ENCODE data around the gene EDIL3. TPM values are rescaled to one million over a fixed set of nuclear protein-coding genes. Genes with fewer than 3 reads are reported as not detected.
"Not testable (repeated sequence)": the region's sequence is repeated elsewhere in the genome, so short reads cannot be mapped to it uniquely, and the experiment has no call there.

Gene EDIL3
- total RNA-seq, 1 donor from 2014 or later: 14.4 TPM

DNA sequence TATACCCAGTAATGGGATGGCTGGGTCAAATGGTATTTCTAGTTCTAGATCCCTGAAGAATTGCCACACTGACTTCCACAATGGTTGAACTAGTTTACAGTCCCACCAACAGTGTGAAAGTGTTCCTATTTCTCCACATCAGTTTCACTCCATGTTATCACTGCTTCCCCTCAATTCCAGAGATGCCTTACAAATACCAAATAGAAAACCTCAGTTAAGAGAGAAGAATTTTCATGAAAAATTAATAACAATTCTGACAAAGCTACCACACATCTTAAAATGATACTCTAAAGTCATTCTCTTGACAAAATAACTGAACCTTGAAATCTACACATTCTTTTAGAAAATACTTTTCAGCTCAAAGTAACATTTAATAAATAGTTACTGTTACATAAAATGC lies 74.8 kb downstream of the EDIL3 start:
- intact Hi-C loops (cut with micrococcal nuclease); DNase-seq; ATAC-seq: not testable (repeated sequence)

DNA sequence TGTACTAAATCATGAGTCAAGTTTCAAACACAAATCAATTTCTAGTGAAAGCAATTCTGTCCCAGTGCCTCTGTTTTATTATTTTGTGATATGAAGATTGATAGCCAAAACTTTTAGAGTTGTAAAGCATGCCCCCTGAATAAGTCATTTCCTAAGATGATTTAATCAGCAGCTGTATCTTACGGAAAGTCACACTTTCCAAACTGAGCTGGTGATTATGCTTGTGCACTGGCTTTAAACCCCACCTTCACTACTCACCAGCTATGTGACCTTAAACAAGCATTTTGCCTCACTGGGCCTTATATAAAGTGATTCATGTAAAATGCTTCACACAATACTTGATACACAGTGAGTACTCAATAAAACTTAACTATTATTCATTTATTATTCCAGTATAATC lies 78.1 kb downstream of the EDIL3 start:
- intact Hi-C loops (cut with micrococcal nuclease): no loop called here
- no peak for DNase-seq
- ATAC-seq: no peak

DNA sequence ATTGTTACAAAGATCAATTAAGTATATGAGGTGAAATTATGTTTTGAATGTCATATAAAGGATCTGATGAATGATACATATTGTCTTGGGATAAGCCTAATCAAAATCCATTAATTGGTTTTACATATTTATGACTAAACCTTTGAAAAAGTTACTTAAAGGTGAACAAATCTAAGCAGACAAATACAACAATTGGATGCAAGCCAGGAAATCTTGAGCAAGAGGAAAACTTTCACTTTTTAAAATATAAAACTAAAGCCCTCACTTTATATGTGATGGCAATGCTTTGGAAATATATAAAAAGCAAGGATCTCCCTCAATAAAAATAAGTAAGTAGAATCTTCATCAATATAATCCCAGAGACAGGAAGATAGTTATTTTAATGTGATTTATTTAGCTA lies 80.1 kb downstream of the EDIL3 start:
- intact Hi-C loops (cut with micrococcal nuclease): no loop called here
- ATAC-seq (no peak), DNase-seq (no peak)

DNA sequence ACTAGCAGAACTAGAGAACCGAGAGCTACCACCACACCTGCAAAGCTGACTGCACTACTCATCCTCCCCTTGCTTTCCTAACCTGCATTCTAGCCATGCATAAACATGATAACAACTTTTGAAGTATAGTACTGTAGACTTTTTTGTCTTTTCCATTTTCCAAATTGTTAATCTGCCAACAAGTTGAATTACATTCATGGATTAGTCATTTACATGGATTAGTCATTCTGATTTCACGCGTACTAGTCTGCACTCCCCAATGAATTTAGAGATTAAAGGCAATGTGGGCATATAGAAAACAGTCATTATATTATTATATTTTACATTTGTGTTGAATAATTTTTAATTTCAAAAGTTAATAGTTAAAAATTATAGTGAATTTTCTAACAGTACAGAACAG lies 81.4 kb downstream of the EDIL3 start:
- ATAC-seq (no peak), DNase-seq (no peak)
- intact Hi-C loops (cut with micrococcal nuclease): no loop called here

DNA sequence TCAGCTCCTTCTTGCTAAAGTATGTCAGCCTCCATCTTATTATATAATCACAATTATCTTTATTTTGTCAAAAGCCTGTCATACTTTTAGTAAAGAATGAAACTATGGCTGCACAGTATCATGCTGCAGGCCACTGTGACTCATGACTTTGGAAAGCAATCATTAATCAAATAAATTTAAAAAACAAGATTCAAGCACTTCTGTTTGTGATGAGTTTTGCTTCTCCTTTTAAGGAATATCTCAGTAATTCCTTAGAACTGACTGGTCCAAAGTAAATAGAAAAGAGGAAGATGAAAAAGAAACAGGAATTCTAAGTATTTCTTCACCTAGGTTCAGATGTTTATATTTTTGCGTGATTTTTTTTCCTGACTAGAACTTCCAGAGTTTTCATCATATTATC lies 83.1 kb downstream of the EDIL3 start:
- DNase-seq (no peak), ATAC-seq (no peak)
- intact Hi-C loops (cut with micrococcal nuclease): no loop called here

DNA sequence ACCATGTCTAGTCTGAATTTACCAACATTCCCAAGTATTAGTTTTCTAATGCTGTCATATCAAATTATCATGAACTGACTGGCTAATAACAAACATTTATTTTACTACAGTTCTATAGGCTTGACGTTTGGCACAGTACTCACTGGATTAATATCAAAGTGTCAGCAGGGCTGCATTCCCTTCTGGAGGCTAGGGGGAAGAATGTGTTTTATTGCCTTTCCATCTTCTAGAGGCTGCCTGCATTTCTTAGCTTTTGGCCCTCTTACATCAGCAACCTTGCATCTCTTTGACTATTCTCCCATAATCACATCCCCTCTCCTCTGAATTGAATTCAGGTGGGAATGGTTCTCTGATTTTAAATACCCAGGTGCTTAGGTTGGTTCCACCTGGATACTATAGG lies 84.7 kb downstream of the EDIL3 start:
- ATAC-seq: no peak
- DNase-seq: no peak
- intact Hi-C loops (cut with micrococcal nuclease): no loop called here

DNA sequence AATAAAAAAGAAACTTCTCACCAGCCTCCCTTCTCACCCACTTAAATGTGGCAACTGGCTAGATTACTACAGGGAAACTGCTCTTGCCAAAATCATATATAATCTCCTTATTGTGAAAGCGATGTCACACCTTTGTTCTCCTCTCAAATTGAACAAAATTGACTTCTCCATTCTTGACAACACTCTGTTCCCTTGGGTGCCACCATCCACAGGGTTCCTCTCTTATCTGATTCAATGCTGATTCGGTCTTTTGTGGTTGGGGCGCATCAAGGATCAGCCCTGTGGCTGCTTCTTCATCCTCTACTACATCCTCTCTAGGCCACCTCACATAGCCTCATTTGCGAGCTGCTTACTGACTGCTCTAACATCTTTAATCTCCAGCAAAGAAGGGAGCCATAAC lies 86.1 kb downstream of the EDIL3 start:
- intact Hi-C loops (cut with micrococcal nuclease): no loop called here
- ATAC-seq (no peak), DNase-seq (no peak)

DNA sequence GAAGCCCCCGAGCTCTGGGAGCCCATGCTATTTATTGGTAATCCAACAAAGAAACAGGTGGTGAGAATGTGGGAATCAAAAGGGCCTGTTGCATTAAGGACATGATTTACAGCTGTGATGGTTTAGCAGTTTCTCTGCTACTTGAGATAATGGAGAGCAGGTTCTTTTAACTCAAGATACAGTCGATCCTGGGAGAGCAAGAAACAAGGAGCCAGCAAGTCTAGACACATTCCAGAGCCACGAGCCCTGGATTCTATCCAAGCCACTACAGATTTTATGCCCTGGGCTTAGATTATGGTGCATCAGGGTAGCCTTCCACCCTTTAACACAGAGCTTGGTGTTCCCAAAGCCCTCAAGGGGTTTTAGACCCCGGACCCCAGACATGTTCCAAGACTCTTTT lies 87.0 kb downstream of the EDIL3 start:
- DNase-seq; intact Hi-C loops (cut with micrococcal nuclease); ATAC-seq: not testable (repeated sequence)

DNA sequence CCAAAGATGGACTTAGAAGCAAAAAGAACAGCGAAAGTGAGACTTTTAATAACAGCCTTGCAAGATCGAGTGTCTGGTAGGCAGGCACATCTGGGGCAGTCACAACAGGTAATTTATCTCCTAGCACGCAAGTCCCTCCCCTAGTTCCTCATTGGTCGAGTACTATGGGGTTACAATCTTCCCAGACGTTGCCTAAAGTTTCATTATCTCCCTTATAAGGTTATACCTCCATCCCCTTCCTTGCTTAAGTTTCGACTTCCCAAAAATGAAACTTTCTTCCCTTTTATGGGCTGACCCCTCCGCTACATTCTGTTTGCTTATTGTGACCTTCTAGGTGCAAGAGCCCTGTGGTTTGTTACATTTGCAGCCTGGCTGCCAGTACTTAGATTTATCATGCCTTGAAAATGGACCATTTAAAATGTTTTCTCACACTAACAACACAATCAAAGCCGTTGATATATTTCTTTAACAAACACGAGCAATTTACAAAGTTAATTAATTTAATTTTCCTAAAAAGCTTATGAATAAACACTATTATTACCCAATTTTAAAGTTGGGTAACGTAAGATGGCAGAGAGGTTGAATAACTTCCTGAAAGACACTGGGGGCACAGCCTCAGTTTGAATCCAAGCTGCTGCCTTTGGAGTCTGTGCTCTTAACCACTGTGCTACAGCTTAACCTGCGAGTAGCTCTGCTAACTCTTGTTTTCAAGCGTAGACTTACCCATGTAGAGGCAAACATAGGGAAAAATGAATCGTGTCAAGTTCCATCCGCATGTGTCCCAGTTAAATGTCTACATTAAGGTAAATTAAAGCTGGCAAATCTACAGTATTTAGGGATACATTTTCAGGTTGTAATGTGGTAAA lies 91.7 kb downstream of the EDIL3 start:
- no peak for ATAC-seq
- no peak for DNase-seq
- intact Hi-C loops (cut with micrococcal nuclease): no loop called here

DNA sequence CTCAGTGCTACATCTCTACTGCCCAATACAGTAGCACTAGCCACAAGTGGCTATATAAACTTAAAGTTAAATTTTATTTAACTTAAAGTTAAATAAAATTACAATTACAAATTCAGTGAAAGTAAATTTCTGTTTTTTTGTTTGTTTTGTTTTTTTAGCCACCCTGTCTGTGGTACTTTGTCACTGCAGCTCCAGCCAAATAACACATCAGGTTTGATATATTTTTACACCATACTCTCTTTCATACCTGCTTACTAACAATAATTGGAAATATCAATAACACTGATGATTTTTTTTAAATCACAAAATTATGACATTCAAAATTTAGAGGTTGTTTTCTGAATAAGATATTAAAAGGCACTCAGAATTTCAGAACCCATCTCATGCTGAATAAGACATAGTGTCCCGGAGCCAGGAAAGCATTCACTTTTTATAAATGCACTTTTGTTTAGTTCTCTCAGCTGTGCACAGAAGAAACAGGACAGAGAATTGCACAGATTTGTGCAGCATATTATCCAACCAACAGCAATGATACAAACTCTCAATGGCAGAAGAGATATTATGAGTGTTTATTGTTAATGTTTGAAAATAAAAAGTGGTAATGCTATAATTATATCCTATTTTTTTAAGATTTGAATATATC lies 92.6 kb downstream of the EDIL3 start:
- intact Hi-C loops (cut with micrococcal nuclease): no loop called here
- ATAC-seq: no peak
- no peak for DNase-seq

DNA sequence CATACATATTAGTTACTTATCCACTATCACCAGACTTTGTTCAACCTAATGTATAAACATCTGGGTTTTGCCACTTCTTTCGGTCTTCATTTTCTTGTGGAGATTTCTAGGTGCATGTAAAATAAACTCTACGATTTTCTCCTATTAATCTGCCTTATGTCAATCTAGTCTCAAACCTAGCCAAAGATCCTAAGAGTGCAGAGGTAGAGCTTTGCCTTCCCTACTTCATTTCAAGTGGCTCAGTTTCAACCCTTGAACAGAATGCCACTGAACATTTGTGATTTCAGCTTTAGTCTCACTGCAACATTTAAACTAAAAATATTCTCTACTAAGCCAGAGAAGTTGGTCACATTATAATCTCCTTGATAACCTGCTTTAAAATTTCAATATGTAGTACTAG lies 94.0 kb downstream of the EDIL3 start:
- intact Hi-C loops (cut with micrococcal nuclease): no loop called here
- DNase-seq: no peak
- ATAC-seq: no peak

DNA sequence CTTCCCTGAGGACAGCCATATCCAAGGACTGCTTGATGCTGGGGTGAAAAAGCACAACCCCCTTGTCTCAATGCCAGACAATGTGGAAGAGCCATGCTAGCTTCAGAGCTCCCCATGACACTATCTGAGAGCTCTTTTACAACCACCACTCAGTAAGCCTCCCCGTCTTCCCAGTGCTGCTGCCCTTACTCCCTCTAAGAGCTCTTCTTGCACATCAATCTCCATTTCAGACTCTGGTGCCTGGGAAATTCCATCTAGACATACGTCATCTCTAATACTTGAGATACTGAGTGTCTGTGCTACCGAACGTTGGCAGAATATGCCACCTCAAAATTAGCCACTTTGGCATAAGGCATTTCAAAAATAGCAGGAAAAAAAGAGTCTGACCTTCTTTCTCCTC lies 94.5 kb downstream of the EDIL3 start:
- intact Hi-C loops (cut with micrococcal nuclease): no loop called here
- no peak for DNase-seq
- ATAC-seq: peak; percentile 75

DNA sequence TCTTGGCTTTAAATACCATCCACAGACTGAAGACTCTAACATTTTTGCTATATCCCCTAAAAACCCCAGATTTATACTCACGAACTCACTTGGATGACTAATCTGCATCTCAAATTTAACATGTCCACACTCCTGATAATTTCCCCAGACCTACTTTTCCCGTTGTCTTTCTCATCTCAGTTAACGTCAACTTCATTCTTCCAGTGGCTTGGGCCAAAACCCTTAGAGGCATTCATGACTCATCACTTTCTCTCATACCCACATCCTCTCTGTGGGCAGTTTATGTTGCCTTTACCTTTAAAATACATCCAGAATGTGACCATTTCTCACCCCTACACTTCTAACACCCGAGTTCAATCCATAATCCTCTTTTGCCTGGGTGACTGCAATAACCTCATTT lies 96.7 kb downstream of the EDIL3 start:
- intact Hi-C loops (cut with micrococcal nuclease): no loop called here
- ATAC-seq: no peak

DNA sequence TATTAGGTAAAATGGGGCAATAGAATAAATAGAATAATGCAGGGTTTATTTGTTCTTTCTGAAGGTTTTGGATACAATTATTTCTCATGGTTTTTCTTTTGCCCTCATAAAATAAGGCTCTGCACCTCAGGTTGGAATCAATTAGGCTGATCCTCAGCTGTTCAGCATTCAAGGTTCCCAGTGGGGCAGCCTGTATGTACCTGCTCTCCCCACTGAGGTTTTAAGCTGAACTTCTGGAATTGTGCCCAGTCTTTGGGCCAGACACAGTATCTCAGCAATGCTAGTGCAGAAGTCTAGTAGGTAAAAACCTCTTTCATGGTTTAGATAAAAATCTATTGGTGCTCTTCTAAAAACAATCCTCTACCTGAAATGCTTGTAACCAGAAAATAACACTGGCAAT lies 98.0 kb downstream of the EDIL3 start:
- intact Hi-C loops (cut with micrococcal nuclease): no loop called here
- ATAC-seq: no peak
- DNase-seq: no peak

More for the DNA sequence above, 96.7 kb downstream of the EDIL3 start:
- DNase-seq: no peak

DNA sequence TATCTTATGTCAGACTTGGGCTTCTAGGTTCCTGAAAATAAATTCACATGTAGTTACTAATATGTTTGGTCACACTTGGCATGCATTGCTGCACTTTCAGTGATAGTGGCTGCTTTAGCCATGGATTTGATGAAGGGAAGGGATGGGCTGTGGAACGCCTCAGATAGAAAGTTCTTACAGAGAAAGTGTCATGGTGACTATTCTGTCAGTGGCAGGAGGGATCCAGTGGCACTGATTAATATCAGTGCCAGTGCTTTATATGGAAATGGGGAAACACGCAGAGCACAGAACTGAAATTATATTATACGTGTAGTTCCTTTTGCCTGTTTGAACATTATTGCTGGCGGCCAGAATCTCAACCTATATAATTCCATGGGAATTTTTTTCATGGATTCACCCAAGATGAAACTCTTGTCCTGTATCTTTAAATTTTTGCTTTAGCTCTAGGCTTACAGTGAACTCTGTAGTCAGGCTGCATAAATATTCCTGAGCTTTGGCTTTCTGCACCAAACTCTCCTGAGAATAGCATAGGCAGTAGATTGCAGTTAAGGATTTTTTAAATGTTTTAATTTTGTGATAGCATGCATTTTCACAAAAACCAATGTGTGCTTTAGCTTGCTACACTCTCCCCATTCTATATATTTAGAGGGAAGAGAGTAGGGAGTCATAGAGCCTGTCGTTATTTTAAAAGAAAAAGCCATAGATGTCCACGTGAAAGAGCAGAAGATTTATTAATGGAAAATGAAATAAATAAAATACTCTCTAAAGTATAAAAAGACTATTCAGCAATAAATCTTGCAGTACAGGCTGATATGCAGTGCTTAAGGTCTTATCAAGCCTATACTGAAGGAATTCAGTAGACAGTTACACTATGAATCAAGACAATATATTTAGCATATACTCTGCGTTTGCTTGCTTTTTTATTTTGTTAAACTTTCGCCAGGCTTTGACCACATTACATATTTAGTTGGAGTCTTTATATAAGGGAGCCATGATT lies 98.7 kb downstream of the EDIL3 start:
- DNase-seq (no peak), ATAC-seq (no peak)
- intact Hi-C loops (cut with micrococcal nuclease): no loop called here

DNA sequence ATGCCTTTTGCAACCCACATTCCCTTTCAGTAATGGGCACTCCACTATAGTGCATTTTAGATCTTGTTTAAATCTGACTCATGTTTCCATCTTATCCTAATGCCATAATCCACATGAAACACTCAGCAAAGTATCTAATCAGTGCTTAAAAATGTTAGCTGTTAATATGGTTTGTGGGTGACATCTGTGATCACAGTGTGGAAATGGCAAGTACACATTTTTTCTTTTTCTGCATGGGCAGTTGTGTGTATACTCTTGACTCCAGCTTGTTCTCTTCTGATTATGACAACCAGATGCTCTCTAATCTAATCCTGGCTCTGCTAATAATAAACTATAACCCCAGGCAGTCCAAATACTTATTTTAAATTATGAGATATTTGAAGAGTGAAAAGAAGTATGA lies 103.3 kb downstream of the EDIL3 start:
- peak; percentile 38 for ATAC-seq
- intact Hi-C loops (cut with micrococcal nuclease): no loop called here
- no peak for DNase-seq

DNA sequence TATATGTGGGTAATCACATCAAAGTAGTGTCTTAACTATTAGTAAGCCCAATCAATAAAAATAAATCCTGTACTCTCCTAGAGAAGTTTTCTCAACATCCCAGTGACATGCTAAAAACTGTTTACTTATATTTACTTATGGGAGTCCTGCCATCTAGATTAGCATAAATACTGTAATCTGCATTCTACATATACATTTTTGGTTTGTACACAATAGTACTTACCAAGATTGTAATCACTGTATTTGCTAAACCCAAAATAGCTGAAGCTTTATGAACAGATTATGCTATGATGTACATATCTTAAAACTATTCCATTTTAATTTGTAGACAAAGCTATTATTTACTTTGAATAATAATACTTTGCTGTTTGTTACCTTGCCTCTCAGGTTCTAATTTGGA lies 105.4 kb downstream of the EDIL3 start:
- no peak for DNase-seq
- ATAC-seq: no peak
- intact Hi-C loops (cut with micrococcal nuclease): no loop called here

DNA sequence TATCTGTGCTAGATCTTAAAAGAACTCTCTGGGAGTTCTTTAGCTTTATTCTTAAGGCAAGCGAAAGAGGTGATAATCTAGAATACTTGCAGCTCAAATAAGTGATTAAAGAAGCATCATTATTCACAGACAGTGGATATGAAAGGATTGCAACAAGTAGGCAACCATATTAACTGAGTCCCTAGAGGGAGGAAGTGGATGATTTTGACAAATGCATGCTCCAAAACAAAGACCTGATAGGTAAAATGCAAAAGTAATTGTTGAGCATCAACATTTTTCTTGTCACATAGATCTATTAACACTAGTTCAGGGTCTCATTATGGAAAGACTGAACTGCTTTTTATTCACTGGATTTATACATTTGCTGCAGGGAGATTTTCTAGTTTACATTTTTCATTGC lies 109.1 kb downstream of the EDIL3 start:
- no peak for DNase-seq
- intact Hi-C loops (cut with micrococcal nuclease): no loop called here
- no peak for ATAC-seq

DNA sequence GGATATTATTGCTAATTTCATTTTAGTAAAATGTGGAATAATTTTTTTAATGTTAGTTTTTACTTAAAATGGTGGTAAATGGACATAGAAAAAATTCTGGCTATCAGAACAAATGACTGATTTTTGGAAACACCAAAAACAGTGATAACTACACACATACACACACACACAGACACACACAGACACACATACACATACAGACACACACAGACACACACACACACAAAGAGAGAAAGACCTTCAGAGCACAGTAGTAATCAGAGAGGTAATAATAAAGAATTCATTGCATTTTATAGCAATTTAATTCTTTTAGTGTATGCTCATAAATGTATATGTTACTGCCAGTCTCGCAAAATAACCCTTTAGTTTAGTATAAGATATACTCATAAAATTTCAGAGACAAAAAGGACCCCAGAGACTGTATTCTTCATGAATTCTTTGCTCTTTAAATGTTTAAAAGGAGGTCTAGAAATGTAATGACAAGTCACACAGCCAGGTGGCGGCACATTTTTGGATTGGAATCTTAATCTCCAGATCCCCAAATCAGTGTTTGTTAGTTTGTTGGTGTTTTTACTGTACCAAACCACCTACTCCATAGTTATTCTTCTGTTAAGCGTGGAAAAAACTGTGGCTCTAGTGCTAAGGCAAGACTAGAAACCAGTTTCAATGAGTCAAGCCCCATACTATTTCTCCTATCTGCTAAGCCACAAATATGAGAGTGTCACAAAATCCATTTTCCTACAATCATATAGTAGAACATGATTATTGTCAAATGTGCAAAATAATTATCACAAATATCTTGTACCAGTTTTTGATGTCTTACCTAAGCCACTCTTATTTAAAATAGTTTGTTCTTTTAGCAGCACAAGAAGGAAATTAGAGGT lies 109.9 kb downstream of the EDIL3 start:
- intact Hi-C loops (cut with micrococcal nuclease): no loop called here
- ATAC-seq (no peak), DNase-seq (no peak)
